Measurements from ENCODE around the gene SAAL1.

SAAL1 gene

GRCh38 chr11:18088966-18089365 lies 16.9 kb downstream of the SAAL1 start:
- Histone ChIP-seq H3K36me3 (peaks cover 3% of the 10 kb centered on the region; the same call in 1 of the 2 replicates), H3K27me3 (no peaks in the 10 kb centered on the region), H3K9me3 (no peaks in the 10 kb centered on the region), H3K4me1 (no peaks in the 10 kb centered on the region), H3K4me3 (ENCODE audit: low read depth, low read length) (no peak overlapping the region)
- no peak for DNase-seq
- no peak for TF ChIP-seq CTCF (IDR thresholded peaks at IDR 0.05; ENCODE audit: low read depth, low read length)

- Histone ChIP-seq H3K9me3 (no peaks in the 10 kb centered on the region), H3K27me3 (no peaks in the 10 kb centered on the region), H3K4me1 (no peaks in the 10 kb centered on the region), H3K36me3 (no peaks in the 10 kb centered on the region), H3K4me3 (ENCODE audit: low read depth, low read length) (no peak overlapping the region)
- no peak for TF ChIP-seq CTCF (IDR thresholded peaks at IDR 0.05; ENCODE audit: low read depth, low read length)
- no peak for DNase-seq
Measured at GRCh38 chr11:18088366-18088765, 17.5 kb downstream of the SAAL1 start.

- no peaks in the 10 kb centered on the region for H3K9me3 ChIP-seq
- no peaks in the 10 kb centered on the region for H3K4me1 ChIP-seq
- DNase-seq, result no peak
- TF ChIP-seq CTCF (IDR thresholded peaks at IDR 0.05; ENCODE audit: low read depth, low read length), result no peak
- peaks cover 7% of the 10 kb centered on the region; the same call in 1 of the 2 replicates for H3K36me3 ChIP-seq
- no peak overlapping the region for H3K4me3 ChIP-seq (ENCODE audit: low read depth, low read length)
- no peaks in the 10 kb centered on the region for H3K27me3 ChIP-seq
Measured at GRCh38 chr11:18081551-18081950, 24.3 kb downstream of the SAAL1 start.

- H3K36me3 ChIP-seq, result peaks cover 7% of the 10 kb centered on the region; the same call in 1 of the 2 replicates
- no peaks in the 10 kb centered on the region for H3K27me3 ChIP-seq
- H3K9me3 ChIP-seq, result no peaks in the 10 kb centered on the region
- H3K4me3 ChIP-seq (ENCODE audit: low read depth, low read length), result no peak overlapping the region
- no peak for DNase-seq
- H3K4me1 ChIP-seq, result no peaks in the 10 kb centered on the region
- no peak for TF ChIP-seq CTCF (IDR thresholded peaks at IDR 0.05; ENCODE audit: low read depth, low read length)
Measured at GRCh38 chr11:18080451-18080850, 25.4 kb downstream of the SAAL1 start.

GRCh38 chr11:18078909-18079308 lies 27.0 kb downstream of the SAAL1 start:
- no peak overlapping the region for H3K4me3 ChIP-seq (ENCODE audit: low read depth, low read length)
- no peaks in the 10 kb centered on the region for H3K27me3 ChIP-seq
- H3K4me1 ChIP-seq, result no peaks in the 10 kb centered on the region
- TF ChIP-seq CTCF (IDR thresholded peaks at IDR 0.05; ENCODE audit: low read depth, low read length), result no peak
- peaks cover 7% of the 10 kb centered on the region; the same call in 1 of the 2 replicates for H3K36me3 ChIP-seq
- DNase-seq, result no peak
- no peaks in the 10 kb centered on the region for H3K9me3 ChIP-seq

- no peak for DNase-seq
- H3K36me3 ChIP-seq, result no peaks in the 10 kb centered on the region
- H3K9me3 ChIP-seq, result no peaks in the 10 kb centered on the region
- no peak for TF ChIP-seq CTCF (IDR thresholded peaks at IDR 0.05; ENCODE audit: low read depth, low read length)
- H3K4me1 ChIP-seq, result no peaks in the 10 kb centered on the region
- H3K27me3 ChIP-seq, result no peaks in the 10 kb centered on the region
- H3K4me3 ChIP-seq (ENCODE audit: low read depth, low read length), result no peak overlapping the region
Measured at GRCh38 chr11:18075444-18075843, 30.4 kb downstream of the SAAL1 start.
